Activated T-cell treated with anti-CD3 and anti-CD28 coated beads for 48 hours (primary cell): ENCODE data around the gene CELA3A.
"Not testable (repeated sequence)": the region's sequence is repeated elsewhere in the genome, so short reads cannot be mapped to it uniquely, and the experiment has no call there.

ENCODE experiments used
- DNase-seq: peaks from one replicate; pipeline ENCODE4 v3.0.0-alpha.2; 2020; ENCODE audit warnings: low read depth

The CELA3A gene

DNA sequence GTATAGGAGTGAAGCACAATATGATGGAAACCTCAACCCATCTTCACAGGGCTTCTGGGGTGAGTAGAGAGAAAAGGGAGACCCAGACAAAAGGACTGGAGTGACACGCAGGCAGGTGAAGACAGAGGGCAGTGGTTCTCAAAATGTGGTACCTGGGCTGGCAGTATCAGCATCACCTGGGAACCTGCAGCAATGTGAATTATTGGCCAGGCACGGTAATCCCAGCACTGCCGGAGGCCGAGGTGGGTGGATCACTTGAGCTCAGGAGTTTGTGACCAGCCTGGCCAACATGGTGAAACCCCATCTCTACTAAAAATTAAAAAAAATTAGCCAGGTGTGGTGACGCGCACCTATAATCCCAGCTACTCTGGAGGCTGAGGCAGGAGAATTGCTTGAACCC, 19.3 kb upstream of the CELA3A start:
- not testable (repeated sequence) for DNase-seq

DNA sequence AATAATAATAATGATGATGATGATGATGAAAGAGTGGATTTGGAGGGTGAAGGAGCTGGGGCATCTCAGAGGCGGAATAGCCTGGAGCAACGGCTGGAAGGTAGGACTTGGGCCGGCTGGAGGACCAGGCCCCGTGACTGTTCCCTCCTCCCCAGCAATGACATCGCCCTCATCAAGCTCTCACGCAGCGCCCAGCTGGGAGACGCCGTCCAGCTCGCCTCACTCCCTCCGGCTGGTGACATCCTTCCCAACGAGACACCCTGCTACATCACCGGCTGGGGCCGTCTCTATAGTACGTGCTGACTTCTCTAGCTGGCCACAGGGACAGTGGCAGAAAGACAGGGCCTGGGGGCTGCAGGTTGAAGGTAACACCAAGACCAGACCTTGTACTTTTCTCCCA, 17.9 kb upstream of the CELA3A start:
- not testable (repeated sequence) for DNase-seq

DNA sequence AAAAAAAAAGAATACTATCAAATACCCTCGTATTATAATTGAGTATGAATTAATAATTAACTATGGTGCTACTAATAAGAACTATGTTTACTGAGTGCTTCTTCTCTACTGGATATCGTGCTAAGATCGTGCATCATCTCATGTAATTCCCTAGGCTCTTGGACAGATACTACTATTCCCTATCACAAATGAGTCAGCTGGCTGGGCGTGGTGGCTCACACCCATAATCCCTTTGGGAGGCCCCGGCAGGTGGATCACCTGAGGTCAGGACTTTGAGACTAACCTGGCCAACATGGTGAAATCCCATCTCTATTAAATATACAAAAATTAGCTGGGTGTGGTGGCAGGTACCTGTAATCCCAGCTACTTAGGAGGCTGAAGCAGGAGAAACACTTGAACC, 15.6 kb upstream of the CELA3A start:
- not testable (repeated sequence) for DNase-seq

DNA sequence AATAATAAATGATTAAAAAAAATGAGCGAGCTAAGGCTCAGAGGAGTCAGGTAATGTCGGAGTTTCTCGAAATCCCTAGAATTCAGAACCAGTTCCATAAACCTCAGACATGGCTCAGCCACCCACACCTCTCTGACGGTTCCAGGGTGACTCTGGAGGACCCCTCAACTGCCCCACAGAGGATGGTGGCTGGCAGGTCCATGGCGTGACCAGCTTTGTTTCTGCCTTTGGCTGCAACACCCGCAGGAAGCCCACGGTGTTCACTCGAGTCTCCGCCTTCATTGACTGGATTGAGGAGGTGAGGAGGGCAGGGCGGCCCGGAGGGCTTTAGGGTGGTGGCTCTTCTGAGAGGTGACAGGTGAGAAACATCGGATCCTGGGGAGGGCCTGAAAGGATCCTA, 15.1 kb upstream of the CELA3A start:
- not testable (repeated sequence) for DNase-seq

DNA sequence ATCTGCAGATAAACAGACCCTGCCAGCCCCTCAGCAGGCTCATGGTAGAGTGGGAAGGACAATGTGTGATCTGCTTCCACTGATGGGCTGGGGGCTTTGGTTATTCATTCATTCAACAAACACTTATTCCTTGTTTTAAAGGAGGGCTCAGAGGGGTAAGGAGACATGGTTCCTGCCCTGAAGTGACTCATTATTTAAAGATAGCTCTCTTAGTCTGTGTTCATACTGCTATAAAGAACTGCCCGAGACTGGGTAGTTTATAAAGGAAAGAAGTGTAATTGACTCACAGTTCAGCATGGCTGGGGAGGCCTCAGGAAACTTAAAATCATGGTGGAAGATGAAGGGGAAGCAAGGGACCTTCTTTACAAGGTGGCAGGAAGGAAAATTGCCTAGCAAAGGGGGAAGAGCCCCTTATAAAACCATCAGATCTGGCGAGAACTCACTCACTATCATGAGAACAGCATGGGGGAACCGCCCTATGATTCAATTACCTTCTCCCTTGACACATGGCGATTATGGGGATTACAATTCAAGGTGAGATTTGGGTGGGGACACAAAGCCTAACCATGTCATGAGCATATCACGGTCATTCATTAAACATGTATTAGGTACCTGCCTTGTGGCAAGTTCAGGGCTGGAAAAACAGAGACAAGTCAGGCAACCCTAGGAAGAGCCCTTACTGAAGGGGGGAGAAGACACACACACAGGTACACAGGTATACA, 11.6 kb upstream of the CELA3A start:
- DNase-seq: not testable (repeated sequence)

DNA sequence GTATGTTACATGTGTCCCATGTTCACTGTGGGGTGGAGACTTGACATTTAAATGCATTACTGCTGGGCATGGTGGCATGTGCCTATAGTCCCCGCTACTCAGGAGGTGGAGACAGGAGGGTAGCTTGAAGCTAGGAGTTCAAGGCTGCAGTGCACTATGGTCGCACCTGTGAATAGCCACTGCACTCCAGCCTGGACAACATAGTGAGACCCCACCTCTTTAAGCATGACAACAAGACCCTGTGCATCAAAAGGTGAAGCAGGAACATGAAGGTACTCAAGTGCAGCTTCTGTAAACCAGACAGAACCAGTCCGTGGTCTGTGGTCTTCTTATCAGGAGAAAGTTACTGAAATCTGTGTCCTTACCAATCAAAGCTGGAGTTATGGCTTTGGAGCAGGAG, 9.3 kb upstream of the CELA3A start:
- DNase-seq: not testable (repeated sequence)

DNA sequence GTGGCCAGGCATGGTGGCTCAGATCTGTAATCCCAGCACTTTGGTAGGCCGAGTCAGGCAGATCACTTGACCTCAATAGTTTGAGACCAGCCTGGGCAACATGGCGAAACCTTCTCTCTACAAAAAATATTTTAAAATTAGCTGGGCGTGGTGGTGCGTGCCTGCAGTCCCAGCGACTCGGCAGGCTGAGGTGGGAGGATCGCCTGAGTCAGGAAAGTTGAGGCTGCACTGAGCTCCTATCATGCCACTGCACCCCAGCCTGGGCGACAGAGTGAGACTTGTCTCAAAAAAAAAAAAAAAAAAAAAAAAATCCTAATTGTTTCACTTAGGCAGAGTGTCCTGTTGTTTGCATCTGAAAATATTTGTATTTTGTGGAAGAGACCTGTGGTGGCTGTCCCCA, 6.7 kb upstream of the CELA3A start:
- not testable (repeated sequence) for DNase-seq

DNA sequence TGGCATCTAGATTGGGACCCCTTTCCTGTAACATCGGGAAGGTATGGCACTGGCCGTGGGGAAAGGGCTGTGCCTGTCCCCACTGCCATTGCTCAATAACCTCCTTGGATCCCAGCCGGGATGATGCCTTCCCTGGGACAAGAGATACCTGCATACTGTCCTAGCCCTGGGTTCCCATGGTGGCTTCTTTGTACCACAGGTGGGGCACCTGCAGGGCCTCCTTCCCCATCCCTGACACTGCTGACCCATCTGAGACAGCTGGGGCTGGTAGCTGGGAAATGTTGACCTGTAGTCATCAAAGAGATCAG, 4.8 kb upstream of the CELA3A start:
- DNase-seq: not testable (repeated sequence)

DNA sequence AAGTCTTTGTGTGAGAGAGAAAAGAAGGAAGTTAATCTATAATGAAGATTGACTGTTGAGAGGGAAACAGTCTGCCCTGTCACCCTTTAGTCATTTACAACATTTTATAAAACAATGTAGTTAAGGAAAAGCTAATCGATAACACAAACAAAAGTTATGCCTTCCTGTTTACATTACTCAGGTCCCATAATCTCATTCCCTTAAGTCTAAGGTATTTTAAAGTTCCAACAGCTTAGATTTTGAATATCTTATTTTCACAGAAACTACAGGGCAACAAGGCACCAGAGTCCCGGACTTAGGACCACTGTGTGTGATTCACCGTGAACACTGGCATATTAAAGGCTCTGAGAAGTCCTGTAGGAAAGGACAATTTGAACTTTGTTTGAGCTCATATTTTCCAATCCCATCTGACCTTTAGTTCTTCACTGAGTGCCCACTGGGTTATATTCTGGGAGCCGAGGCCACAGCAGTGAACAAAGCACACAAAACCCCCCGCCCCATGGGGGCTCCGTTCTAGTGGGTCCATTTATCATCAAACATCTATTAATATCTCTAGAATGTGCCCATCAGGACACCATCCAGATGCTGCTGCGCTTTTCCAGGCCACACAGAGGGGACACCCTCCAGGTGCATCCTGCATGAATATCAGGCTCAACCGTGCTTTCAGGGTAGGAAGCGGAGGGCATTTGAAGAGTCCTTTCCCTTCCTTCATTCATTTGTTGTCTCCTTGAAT, 3.4 kb upstream of the CELA3A start:
- DNase-seq: not testable (repeated sequence)

DNA sequence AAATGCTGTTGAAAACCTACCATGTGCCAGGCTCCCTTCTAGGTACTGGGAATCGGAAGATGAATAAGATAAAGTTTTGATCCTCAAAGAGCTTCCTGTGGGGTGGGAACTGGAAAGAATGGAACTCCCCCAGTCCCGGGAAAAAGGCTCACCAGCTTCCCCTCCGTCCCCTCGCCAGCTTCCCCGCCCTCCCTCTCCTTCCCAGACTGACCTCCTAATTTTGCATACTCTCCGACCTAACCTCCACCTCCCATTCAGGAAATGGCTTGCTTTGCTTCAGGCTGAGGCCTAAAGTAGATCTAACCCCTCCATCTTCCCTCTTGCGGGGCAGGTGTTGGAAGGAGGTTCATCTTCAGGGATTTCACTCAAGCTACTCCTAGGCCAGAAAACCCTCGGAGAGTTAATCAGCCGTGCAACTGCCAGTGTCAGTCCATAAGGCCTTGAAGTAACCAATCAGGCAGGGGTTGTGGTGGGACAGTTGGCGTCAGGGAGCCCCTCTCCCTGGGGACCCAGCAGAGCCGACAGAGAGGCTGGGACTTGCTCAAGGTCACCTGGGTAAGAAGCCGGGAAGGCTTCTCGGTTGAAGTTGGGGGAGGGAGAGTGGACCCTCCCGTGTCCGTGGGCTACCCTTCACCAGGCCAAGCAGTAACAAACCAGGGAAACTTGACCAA, 2.7 kb upstream of the CELA3A start:
- not testable (repeated sequence) for DNase-seq

DNA sequence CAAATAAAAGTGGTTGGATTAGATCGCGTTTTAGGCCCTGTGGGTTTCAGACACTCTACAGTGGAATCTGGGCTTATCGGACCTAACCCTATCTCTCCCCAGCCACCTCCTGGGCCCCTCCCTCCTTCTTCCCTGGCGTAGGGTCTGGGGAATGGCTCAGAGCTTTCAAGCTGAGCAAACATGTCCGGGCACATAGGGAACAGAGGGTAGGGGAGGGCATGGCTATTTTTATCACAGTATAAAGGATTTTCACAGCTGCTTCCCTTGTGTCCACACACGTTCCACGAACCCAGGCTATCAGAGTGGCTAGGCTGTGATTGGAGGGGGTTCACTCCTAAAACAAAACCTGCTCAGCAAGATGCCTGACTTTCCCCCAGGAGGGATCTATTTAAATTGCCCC, 1.8 kb upstream of the CELA3A start:
- not testable (repeated sequence) for DNase-seq

DNA sequence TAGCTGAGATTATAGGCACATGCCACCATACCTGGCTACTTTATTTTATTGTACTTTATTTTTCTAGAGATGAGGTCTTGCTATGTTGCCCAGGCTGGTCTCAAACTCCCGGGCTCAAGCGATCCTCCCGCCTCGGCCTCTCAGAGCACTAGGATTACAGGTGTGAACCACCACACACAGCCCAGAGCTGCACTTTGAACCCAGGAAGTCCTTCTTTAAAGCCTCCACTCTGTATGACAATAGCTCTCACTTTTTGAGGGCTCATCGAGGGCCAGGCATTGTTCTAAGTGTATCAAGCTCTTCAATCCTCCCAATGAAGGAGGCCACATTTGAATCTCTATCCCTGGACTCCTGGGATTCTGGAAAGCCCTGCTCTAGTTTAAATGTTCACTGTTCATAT, 1.0 kb downstream of the CELA3A start:
- not testable (repeated sequence) for DNase-seq

DNA sequence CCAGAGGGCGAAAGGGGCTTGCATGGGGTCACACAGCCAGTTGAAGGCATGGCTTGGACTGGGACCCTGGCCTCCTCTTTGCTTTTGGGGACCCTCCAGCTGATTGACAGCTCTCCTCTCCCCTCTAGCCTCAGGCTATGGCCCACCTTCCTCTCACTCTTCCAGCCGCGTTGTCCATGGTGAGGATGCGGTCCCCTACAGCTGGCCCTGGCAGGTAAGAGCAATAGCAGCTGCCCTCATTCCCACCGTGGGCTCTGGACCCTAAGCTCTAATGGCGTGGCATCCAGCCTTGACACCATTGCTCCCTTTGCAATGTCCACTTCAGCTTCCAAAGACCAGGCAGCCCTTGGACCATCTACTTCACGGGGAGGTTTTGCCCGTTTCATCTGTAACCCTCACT, 1.4 kb downstream of the CELA3A start:
- not testable (repeated sequence) for DNase-seq

DNA sequence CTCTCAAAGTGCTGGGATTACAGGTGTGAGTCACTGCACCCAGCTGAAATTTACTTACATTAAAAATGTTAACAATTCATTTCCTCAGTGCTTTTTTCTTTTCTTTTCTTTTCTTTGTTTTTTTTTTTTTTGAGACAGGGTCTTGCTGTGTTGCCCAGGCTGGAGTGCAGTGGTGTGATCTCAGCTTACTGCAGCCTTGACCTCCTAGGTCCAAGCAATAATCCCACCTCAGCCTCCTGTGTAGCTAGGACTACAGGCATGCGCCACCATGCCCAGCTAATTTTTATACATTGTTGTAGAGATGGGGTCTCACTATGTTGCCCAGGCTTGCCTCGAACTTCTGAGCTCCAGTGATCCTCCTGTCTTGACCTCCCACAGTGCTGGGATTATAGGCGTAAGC, 2.5 kb downstream of the CELA3A start:
- not testable (repeated sequence) for DNase-seq

DNA sequence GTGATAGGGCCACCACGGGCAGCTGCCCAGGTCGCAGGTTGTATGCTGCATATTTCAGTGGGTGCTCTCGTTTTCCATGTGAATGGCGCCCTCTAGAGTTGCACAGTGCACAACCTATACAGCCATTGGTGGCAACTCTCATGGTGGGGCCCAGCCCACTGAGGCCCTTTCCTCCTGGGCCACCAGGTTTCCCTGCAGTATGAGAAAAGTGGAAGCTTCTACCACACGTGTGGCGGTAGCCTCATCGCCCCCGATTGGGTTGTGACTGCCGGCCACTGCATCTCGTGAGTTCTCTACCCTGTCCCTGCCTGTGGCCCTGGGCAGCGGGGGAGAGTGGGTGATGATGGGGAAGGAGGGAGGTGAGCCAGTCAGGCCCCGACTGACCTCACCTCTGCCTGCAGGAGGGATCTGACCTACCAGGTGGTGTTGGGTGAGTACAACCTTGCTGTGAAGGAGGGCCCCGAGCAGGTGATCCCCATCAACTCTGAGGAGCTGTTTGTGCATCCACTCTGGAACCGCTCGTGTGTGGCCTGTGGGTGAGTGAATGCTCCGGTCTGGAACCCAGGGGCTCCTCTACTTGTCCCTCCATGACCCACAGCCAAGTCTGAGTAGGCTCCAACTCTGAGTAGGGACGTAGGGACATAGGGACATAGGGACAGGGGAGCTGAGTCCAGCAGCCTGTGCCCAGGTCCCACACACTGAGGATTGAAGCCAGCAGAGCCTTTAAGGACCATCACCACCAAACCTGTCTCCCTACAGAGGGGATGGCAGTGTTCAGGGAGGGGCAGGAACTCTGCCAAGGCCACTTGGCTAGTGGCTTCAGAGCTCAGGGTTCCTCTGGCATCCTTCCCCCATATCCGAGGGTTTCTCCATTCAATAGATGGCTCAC, 4.0 kb downstream of the CELA3A start:
- peak; percentile 41 for DNase-seq

DNA sequence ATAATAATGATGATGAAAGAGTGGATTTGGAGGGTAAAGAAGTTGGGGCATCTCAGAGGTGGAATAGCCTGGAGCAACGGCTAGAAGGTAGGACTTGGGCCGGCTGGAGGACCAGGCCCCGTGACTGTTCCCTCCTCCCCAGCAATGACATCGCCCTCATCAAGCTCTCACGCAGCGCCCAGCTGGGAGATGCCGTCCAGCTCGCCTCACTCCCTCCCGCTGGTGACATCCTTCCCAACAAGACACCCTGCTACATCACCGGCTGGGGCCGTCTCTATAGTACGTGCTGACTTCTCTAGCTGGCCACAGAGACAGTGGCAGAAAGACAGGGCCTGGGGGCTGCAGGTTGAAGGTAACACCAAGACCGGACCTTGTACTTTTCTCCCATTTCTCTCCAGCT, 5.3 kb downstream of the CELA3A start:
- not testable (repeated sequence) for DNase-seq

DNA sequence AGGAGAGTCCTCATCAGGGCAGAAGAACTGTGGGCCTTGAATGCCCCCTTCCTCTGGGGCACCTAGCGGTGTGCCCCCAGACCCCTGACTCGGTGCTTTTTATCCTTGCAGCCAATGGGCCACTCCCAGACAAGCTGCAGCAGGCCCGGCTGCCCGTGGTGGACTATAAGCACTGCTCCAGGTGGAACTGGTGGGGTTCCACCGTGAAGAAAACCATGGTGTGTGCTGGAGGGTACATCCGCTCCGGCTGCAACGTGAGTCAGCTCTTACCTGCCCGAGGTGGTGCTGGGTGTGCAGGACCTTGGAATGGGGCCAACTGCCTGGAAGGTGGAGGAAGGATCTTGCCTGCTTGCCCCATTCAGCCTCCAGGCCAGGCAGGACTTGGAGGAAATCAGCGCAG, 5.8 kb downstream of the CELA3A start:
- not testable (repeated sequence) for DNase-seq

DNA sequence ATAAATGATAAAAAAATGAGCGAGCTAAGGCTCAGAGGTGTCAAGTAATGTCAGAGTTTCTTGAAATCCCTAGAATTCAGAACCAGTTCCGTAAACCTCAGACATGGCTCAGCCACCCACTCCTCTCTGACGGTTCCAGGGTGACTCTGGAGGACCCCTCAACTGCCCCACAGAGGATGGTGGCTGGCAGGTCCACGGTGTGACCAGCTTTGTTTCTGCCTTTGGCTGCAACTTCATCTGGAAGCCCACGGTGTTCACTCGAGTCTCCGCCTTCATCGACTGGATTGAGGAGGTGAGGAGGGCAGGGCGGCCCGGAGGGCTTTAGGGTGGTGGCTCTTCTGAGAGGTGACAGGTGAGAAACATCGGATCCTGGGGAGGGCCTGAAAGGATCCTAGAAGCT, 8.1 kb downstream of the CELA3A start:
- DNase-seq: not testable (repeated sequence)

DNA sequence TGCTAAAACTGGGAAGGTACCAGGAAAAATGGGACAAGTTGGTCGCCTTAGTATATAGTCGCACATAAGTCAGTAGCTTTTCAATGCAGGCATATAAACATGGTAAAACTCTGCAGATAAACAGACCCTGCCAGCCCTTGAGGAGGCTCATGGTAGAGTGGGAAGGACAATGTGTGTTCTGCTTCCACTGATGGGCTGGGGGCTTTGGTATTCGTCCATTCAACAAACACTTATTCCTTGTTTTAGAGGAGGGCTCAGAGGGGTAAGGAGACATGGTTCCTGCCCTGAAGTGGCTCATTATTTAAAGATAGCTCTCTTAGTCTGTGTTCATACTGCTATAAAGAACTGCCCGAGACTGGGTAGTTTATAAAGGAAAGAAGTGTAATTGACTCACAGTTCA, 11.3 kb downstream of the CELA3A start:
- DNase-seq: not testable (repeated sequence)

DNA sequence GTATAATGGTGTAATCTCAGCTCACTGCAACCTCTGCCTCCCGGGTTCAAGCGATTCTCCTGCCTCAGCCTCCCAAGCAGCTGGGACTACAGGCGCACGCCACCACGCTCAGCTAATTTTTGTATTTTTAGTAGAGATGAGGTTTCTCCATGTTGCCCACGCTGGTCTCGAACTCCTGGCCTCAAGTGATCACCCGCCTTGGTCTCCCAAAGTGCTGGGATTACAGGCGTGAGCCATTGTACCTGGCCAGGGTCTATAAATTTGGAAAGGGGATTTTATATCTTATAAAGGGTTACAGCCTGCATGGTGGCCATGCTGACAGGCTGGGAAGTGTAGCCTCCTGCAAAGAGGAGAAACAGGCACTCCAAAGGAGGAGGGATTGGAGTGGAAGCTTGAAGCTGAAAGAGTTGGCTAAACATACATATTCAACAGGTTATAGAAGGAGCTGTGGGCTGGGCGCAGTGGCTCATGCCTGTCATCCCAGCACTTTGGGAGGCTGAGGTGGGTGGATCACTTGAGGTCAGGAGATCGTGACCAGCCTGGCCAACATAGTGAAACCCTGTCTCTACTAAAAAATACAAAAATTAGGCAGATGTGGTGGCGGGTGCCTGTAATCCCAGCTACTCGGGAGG, 13.2 kb downstream of the CELA3A start:
- DNase-seq: not testable (repeated sequence)
